IPS DF 19.7 (cell line): ENCODE measurements around the gene KIAA2012.

Source experiments
- DNase-seq: peaks from one replicate; pipeline ENCODE4 v3.0.0-alpha.2; 2013; ENCODE audit warnings: low read depth, low spot score

Gene KIAA2012

DNA sequence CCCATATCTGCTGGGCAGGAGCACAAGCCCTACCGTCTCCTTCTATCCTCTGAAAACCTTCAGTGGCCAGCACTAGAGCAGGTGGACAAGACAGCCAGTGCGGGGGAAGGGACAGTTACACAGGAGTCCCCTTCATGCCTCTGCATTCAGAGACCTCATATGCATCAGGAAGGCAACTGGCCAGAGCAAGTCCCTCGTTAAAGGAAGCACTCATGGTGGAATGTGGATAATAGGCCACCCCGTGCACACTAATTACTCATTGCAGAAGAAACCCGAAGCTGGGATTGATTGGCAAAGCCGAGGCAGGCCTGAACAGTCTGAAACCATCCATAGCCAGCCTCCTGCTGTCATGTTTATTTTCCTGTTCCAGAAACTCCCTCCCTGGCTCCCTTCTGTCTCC, 11.2 kb downstream of the KIAA2012 start:
- no peak for DNase-seq

DNA sequence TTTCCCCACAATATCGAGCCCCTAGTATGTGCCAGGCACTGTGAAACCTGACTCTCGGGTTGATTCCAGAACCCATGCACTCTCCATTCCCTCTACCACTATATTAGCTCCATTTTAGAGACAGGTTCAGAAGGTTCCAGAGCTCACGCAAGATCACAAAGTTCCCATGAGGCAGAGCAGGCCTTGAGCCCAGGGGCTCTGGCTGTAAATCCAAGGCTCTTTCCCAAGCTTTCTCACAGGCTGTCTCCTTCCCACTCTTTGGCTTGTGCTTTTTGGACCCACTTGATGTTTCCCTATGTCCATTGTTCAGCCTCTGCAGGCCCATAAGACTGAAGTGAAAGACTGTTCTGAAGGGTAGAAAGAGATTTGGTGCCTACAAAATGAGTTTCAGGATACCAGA, 15.7 kb downstream of the KIAA2012 start:
- no peak for DNase-seq

DNA sequence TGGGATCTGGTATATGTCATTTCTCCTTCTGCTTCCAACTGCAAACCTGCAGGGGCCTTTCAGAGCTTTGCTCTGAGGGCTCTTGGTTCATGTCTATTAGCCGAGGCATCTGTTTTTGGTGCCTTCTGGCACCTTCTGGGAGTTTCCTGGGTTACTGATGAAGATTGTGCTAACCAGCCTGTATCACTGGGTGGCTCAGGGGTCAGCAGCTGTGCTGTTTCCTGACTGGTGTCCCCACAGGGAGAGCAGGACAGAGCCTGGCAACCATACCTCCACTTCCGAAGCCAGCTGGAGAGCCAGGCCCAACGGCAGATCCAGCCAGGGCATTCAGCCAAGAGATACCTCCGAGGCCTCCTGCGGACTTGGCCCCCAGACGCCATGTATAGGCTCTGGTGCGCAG, 17.5 kb downstream of the KIAA2012 start:
- no peak for DNase-seq

DNA sequence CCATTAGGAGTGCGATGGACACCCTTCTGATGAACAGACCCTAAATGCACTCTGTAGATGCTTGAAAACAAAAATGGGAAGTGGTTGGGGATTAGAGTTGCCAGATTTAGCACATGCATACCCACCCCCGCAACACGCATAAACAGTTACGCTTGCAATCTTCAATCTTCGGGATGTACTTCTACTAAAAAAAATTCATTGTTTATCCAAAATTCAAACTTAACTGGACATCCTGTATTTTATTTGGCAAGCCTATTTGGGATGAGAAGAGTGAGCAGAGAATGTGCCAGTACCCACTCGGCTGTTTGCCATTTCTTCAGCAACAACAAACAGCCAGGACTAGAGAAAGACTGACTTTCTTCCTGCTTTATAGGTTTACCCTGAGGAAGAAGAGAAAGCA, 18.4 kb downstream of the KIAA2012 start:
- no peak for DNase-seq

DNA sequence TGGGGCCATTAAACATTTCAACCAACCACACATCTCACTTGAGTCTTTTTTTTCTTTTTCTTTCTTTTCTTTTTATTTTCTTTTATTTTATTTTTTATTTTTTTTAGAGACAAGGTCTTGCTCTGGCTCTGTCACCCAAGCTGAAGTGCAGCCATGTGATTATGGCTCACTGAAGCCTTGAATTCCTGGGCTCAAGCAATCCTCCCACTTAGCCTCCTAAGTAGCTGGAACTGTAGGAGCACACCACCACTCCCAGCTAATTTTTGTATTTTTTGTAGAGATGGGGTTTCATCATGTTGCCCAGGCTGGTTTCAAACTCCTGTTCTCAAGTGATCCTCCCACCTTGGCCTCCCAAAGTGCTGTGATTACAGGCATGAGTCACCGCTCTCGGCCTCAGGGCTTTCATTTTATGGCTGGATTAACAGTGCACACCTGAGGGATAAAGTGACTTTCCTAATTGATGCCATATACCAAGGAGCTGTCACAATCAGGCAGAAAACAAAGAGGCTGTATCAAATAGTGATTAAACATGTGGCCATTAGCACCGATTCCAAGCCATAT, 21.5 kb downstream of the KIAA2012 start:
- no peak for DNase-seq

DNA sequence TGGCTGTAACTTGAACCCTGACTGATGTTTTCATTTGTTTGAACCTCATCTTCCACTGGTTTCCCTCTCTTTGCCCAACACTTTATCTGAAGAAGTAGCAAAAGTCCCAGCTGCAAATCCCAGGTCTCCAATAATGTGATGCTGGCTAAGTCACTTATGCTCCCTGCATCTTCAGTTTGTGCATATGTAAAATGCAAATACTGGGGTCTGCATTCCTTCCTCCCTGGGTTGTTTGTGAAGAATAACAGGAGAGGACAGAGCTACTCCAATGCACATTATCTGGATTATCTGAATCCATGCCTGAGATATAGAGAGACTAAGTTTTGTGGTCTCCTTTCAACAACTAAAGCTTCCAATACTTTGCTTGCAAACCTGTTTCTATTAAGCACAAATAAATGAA, 22.2 kb downstream of the KIAA2012 start:
- no peak for DNase-seq

DNA sequence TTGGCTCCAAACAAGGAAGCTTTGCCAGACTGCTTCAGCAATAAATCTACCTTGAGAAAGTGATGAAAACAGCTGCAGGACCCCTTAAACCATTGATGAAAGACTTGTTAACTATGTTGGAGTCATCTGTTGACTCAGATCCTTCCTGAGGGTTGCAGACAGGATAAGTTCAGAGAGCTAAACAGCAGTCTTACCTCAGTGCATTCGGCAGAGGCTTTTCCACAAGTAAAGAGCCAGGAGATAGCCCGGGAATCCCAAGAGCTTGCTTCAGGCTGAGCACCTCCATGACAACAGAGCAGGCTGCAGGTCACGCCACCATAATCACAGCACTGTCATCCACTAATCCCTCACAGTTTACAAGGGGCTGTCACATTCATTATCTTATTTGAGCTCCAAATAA, 23.7 kb downstream of the KIAA2012 start:
- no peak for DNase-seq

DNA sequence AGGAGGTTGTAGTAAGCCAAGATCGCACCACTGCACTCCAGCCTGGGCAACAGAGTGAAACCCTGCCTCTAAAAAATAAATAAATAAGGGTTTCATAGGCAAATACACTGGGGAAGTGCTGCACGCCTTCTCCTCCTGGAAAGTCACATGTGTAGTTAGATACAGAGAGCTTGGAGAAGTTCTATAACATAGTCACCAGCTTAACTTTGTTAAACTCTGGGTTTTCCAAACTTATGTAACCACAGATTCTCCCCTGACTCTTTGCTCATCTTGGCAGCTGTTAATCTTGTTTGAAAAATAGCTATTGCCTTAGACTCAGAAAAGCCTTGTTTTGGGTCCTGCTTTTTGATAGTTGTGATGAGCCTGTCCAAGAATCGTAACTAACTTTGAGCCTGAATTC, 25.2 kb downstream of the KIAA2012 start:
- DNase-seq, result no peak

DNA sequence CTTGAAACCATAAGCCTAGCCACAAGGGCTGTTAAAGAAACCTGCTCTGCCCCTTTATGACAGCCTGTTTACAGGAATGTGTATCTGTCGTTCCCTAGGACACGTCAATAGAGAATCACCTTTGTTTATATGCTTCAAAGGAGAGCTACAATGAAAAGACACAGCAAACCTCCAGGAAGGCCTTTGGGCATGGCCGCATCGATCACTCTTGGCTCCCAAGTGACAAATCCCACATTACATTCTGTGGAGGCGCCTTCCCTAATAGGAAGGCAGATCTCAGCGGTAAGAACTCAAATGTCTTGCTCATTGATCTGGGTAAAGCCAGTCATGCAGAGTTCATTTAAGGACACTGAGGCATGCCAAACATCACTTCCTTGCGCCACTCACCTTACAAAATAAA, 26.5 kb downstream of the KIAA2012 start:
- DNase-seq, result no peak

DNA sequence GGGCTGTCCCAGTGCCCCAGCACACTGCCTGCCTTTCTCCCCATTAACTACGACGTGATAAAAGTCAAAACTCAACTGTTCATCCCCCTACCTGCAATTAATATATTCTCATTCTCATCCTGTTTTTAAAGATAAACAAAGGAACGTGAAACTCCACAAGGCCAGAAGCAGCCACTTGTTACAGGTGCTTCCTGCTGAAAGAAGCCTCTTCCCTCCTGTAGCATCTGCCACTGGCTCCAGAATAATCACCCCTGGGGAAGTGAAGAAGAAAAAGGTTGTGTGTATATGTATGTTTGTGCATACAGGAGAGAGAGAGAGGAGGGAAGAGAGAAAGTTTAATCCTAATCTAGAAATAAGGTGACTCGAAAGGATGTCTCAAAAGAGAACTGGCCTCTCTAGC, 27.1 kb downstream of the KIAA2012 start:
- DNase-seq, result no peak

DNA sequence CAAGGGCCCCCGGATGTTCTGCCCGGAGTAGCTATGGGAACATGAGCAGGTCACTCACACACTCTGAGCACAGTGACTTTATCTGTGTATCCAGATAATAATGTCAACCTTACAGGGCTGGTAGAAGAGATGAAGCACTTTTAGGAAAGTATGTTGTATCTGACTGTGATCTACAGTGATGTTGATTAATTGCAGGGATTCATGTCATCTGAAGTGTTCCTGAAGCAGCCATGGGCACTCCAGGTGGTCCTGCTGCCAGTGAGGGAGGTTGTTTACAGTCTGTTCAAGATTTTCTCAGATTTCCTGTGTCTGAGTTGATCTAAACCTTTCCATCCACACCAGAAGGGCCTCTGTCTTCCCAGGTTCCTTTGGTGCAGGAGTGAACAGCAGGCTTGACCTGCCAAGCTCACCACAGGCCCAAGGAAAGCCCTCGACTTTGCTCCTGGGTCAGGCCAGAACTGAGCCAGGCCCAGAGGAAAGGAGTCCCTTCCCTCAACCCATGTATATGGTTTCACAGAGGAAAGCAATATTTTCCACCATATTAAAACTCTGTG, 28.0 kb downstream of the KIAA2012 start:
- DNase-seq, result no peak

DNA sequence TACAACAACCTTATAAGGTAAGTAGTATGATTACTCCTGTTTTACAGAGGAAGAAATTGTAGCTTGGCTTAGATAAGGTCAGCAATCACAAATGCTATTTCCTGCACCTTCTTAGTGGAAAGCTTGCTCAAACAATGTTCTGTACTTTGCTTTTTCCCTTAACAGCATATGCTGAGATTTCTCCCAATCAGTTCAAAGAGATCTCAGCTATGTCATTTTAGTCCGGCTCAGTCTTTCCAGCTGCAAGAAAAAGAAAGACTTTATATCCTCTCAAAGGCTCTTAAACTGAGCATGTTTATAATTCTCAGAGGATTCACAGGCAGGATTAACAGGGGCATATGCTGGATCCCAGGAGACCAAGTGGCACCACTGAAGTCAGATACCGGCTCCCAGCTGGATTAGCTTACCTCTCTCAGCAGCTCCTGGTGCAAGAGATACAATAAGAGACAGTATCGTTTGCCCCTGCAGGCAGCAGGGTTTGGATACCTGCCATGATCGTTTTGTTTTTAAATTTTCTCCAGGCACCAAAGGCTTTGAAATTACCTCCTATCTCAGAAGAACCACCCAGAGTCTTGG, 29.5 kb downstream of the KIAA2012 start:
- DNase-seq, result no peak

DNA sequence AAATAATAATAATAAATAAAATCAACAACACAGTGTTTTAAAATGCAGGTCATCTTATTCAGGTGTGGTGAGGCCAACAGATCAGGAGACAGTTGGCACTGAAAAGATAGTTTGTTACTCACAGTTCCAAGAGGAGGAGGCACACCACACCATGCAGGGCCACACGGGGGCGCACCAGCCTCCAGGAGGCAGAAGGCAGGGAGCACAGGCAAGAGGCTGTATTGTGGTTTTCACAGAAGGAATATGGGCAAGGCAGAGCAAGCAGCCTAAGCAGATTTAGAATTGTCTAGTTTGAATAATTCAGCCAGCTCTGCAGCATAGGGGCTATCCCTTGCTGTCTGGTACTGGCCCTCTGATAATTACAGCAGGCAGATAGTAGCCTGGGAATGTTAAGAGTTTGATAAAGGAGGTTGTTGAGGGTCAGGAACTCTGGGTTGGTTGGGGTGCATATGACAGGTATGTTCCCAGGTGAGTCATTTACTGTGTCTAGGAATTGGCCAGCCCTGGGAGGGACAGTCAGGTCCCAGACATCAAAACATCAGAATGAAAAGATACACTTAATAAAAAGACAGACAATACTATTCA, 31.3 kb downstream of the KIAA2012 start:
- no peak for DNase-seq

DNA sequence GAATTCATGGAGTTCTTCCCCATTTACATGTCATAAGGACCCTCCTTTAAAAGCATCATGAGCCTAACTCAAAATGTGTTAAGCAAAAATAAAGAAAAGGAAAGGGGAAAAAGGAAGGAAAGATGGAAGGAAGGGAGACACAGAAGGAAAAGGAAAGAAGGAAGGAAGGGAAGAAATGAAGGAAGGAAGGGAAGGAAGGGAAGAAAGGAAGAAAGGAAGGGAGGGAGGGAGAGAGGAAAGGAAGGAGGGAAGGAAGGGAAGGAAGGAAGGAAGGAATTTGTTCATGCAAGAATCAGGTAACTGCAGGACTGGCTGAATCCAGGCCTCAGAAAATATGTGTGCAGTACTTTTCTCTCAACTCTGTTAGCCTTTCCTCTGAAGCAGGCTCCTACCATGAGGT, 32.0 kb downstream of the KIAA2012 start:
- no peak for DNase-seq

DNA sequence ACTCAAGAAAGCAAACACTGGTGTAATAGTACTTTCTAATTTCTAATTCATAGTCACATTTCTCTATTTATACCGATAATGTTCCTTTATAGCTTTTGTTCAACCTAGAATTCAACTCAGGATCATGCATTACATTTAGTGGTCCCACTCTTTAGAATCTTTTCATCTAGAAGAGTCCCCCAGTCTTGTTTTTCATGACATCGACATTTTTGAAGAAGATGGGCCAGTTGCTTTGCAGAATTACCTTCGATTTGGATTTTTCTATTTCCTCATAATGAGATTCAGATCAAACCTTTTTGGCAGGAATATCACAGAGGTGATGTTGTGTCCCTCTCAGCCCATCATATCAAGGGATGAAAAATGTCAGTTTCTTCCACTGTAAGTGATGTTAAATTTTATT, 35.3 kb downstream of the KIAA2012 start:
- no peak for DNase-seq

DNA sequence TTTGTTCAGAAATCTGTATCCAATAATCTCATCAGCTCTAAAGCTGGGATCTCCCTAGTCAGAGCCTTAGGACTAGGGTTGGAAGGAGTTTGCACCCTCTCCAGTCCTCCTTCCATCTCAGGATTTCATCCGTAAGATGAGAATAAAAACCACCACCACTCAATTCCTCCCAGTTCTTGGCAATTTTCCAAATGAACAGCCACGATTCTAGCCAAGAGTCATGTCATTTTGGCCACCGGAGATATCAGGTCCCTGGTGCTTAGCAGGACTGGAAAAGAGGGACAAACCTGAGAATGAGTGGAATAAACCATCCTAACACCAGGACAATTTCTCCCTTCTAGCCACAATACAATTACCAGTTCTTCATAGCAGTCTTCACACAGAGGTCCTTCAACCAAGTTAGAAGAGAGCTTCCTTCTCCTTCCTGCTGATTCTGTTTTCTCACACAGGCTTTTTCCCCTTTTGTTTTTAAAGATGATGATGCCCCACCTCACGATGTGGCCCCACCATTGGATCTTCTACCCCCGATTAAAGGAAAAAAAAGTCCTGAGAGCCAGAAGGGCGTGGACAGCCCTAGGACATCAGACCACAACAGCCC, 36.2 kb downstream of the KIAA2012 start:
- no peak for DNase-seq

DNA sequence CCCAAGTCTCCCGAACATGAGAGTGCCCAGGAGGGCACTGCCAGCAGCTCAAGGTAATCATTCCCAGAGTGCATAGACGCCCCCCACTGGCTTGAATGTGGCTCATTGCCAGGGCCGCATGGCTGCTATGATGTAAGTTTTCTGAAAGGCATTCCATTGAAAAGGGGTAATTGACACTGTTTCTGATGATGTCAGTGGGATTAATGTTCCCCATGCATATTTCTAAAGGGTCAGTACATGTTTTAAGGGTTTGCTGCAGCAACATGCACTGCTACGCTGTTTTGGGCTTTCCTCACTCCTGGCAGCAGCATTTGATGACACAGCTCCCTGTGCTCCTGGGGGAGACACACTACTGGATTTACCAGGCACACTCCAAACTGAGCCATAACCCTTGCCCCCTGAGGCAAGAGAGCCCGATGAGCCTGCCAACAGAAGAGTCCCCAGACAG, 36.7 kb downstream of the KIAA2012 start:
- no peak for DNase-seq

DNA sequence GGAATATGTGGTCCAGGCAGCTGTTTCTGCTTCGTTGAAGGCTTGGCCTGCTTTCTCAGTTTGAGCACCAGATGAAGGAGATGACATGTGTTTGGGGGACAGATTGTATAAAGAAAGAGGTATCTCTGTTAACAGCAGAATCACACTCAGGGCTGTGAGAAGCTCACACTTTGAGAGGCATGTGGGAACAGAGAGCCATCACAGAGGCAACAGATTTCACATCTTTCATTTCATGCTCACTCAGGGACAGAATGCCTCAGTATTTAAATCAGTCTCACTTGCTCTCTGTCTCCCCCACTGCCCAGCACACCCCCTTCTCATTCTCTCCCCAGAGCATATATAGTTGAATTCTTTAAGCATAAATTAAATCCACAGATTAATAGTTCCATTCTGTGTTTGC, 37.4 kb downstream of the KIAA2012 start:
- no peak for DNase-seq

DNA sequence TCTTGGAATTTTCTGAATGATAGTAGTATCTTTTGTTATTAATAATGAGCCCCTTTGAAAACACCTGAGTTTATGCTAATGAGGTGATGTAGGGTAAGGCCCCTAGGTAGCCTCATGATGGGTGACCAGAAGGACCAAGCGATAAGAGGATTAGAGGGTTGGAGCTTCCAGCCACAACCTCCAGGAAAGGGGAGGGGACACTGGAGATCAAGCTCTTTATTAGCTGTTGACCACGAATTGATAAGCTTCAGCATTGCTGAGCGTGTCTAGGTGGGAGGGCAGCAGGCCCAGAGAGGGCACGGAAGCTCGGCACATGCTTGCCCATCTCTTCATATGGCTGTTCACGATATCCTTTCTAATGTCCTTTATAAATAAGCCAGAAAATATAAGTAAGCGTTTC, 39.0 kb downstream of the KIAA2012 start:
- no peak for DNase-seq

DNA sequence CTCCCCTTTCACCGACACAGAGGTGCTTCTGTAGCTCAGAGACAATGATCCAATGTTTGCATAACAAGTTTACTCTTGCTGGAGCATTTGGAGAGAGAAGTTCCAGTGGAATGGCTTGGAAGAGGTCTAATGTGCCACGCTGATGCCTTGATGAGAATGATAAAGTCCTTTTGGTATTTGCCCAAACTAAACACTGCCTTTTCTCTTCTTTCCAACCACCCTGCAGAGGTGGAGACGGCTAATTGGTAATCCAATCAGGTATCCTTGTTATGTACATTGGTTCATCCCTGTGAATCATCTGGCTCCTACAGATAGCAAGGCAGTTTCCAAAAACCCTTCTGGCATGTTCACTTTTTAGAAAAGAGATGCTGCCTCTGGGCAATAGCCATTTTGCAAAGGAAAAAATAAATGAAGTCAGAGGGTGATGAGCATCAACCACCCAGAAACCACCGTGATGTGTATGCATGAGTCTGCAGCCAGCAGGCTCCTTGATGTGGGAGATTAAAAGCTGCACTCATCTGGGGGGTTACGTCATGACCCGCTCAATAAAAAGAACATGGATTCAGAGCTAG, 40.6 kb downstream of the KIAA2012 start:
- no peak for DNase-seq

DNA sequence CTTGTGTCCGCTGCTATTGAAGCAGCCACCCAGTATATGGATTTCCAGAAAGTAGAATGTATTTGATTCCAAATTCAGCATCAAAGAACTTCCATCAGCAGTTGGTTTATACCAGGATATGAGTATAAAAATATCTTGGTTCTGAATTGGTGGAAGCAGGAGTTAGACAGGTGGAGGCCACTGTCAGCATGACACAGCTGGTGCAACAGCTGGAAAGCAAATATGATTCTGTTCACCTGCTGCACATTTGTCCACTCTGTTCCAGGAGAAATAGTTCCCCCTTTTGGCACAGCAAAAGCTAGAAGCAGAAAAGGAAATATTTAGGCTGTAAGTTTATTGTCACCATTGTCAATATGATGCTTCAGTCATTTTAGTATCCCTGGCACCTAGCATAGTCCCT, 41.2 kb downstream of the KIAA2012 start:
- DNase-seq, result no peak

DNA sequence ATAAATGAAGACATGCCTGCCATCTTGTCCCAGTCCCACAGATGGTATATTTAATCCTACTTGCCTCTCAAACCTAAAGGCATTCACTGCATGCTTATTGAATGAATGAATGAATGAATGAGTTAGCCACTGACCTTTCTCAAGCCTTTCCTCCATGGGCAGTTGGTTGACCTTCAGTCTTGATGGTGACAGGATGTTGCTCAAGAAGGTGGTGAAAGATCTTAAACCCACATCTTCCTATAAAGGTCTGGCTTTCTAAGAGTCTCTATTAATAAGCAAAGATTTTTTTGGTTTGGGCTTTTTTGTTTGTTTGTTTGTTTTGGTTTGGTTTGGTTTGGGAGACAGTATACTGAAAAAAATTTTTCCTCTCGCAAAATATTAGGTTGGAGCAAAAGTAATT, 41.7 kb downstream of the KIAA2012 start:
- no peak for DNase-seq
